GM10248 (cell line): Measurements from ENCODE around the gene SLX9.

Source experiments
- CTCF ChIA-PET: fragments of 300-600 bp; sonication (Branson Sonifier 250); formaldehyde crosslinking; extraction: SDS; loops from one replicate; lab custom pipeline; 2021; ENCODE audit warnings: antibody characterized with exemption; lab: Yijun Ruan, JAX
- POLR2A ChIA-PET: fragments of 350-650 bp; sonication (Branson Sonifier 250); formaldehyde crosslinking; extraction: SDS; loops from one replicate; lab custom pipeline; 2020; ENCODE audit warnings: antibody characterized with exemption; lab: Yijun Ruan, JAX
- DNase-seq: peaks from one replicate; pipeline ENCODE4 v3.0.0; 2012; ENCODE audit errors: extremely low spot score
- TF ChIP-seq, protein P1 (sequence below): IDR thresholded peaks from 2 replicates; pipeline ENCODE4 v1.5.1; 2012; ENCODE audit warnings: mild to moderate bottlenecking, low read depth; ENCODE audit errors: extremely low read depth, missing control alignments, control extremely low read depth

SLX9 gene

GRCh38 chr21:44907225-44907965 is 32.4 kb upstream of the SLX9 start:
- ChIA-PET CTCF (interaction anchor here (0.7 to 3.0 kb wide), 11 partner anchors 9 to 192 kb away, joined by 3 to 26 read pairs (median 4); partner anchors contain the start of gene UBE2G2), POLR2A (interaction anchor here (0.7 kb wide), 1 partner anchor 63 kb away, joined by 3 read pairs; no protein-coding TSS in a partner anchor)
- TF ChIP-seq, protein P1, sequence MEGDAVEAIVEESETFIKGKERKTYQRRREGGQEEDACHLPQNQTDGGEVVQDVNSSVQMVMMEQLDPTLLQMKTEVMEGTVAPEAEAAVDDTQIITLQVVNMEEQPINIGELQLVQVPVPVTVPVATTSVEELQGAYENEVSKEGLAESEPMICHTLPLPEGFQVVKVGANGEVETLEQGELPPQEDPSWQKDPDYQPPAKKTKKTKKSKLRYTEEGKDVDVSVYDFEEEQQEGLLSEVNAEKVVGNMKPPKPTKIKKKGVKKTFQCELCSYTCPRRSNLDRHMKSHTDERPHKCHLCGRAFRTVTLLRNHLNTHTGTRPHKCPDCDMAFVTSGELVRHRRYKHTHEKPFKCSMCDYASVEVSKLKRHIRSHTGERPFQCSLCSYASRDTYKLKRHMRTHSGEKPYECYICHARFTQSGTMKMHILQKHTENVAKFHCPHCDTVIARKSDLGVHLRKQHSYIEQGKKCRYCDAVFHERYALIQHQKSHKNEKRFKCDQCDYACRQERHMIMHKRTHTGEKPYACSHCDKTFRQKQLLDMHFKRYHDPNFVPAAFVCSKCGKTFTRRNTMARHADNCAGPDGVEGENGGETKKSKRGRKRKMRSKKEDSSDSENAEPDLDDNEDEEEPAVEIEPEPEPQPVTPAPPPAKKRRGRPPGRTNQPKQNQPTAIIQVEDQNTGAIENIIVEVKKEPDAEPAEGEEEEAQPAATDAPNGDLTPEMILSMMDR = no peak
- no peak for DNase-seq

GRCh38 chr21:44907966-44908895 is 31.6 kb upstream of the SLX9 start:
- POLR2A ChIA-PET = interaction anchor here (0.7 kb wide), 1 partner anchor 62 kb away, joined by 3 read pairs; no protein-coding TSS in a partner anchor

DNA sequence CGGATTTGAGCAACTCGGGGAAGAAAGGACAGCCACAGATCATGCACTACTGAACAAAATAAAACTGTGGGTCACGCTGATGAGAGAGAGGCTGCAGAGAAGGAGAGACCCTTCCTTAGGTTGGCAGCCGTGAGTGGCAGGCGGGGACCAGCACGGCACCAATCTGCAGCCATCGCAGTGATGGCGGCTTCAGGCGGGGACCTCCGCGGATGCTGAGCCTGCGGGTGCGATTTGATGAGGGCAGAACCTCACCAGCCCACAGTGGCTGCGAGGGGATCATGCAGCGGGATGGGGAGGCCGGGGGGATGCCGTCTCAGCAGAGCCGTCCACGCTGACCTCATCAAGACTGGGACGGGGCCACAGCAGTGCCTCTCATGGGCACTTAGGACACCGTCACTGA is 30.9 kb upstream of the SLX9 start:
- ChIA-PET CTCF (interaction anchor here (0.9 to 3.0 kb wide), 4 partner anchors 15 to 116 kb away, joined by 3 to 26 read pairs (median 4); partner anchors contain the start of gene UBE2G2), POLR2A (no interaction called here)
- TF ChIP-seq, protein P1 = no peak
- DNase-seq = no peak

More at GRCh38 chr21:44907966-44908895, 31.6 kb upstream of the SLX9 start:
- TF ChIP-seq, protein P1 = no peak
- CTCF ChIA-PET = interaction anchor here (0.7 to 3.0 kb wide), 10 partner anchors 10 to 115 kb away, joined by 3 to 26 read pairs (median 4); partner anchors contain the start of gene UBE2G2
- DNase-seq = no peak

DNA sequence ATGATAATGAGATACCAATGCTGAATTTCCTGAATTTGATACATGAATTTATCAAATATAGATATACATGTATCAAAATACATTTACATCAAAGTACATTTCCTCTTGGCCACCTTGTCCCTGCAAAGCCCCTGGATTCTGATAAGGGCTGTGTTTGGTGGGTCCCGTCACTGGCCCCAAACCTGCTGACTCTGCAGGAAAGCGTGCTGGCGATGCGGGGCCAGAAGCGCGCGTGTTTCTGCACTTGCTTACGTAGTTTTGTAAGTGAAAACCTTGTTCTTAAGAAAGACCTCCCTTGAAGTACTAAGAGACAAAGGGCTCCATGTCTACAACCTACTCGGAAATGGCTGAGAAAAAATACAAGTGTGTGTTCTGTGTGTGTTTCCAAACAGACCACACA is 30.1 kb upstream of the SLX9 start:
- CTCF ChIA-PET = interaction anchor here (0.9 to 2.8 kb wide), 3 partner anchors 17 to 108 kb away, joined by 3 to 13 read pairs (median 3); partner anchors contain the start of gene UBE2G2
- POLR2A ChIA-PET = no interaction called here
- no peak for DNase-seq
- TF ChIP-seq, protein P1 = no peak

DNA sequence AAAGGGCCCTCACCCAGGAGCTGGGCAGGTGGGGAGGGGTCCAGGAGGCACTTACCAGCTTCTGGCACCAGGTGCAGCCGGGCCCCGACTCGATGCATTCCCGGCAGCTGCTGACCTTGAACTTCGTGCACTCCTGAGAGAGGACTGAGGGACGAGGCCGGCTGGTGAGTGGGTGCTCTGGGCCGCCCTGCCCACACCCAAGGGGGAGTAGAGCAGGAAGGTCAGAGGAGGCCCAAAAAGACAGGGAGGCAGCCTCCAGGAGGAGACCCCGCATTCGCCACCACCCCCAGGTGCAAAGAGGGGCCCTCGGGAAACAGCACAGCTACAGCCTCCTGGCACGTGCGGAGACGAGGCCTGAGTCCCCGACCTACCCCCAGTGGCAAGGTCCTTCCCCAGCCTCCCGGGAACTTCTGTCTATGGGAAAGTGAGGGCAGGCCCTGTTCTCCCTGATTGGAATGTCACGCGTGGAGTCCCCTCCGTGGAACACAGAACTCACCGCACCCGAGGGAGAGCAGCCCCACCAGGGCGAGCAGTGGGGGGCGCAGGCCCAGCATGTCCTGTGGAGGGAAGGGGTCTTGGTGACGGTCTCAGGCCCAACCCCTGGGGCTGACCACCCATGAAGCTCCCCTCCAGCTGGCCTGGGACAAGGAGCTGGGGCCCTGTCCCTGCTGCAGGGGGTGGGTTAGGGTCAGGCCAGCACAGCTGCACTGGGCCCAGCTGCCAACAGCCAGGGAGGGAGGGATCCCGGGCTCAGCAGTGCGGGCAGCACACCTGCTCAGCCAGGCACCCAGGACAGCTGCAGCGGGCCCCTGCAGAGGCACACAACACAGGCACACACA is 29.4 kb upstream of the SLX9 start:
- CTCF ChIA-PET = interaction anchor here (1.5 to 3.2 kb wide), 4 partner anchors 10 to 110 kb away, joined by 3 to 13 read pairs (median 8); partner anchors contain the start of gene ITGB2
- TF ChIP-seq, protein P1 = no peak
- no peak for DNase-seq
- POLR2A ChIA-PET = interaction anchor here (1.2 kb wide), 1 partner anchor 10 kb away, joined by 4 read pairs; the partner anchor contains the start of gene ITGB2
